Kidney epithelial cell (primary cell): ENCODE results near the gene HAUS7. TPM values are rescaled to one million over a fixed set of nuclear protein-coding genes. Genes with fewer than 3 reads are reported as not detected.

ENCODE experiments used
- DNase-seq: peaks from one replicate; pipeline ENCODE4 v3.0.0-alpha.2; 2010; ENCODE audit warnings: low read depth
- H3K27me3 ChIP-seq: 2 replicates; pipeline ENCODE4 v1.6.0; 2011; ENCODE audit warnings: low read length; ENCODE audit not compliant: control insufficient read depth, insufficient read depth
- H3K36me3 ChIP-seq: 2 replicates; pipeline ENCODE4 v1.5.1; 2011; ENCODE audit warnings: low read length; ENCODE audit not compliant: control insufficient read depth, insufficient read depth
- H3K4me3 ChIP-seq: 2 replicates; pipeline ENCODE4 v1.5.1; 2011; ENCODE audit warnings: low read depth, mild to moderate bottlenecking, control low read depth, low read length
- CTCF ChIP-seq: IDR thresholded peaks from 2 replicates; pipeline ENCODE4 v1.5.1; 2011; ENCODE audit warnings: mild to moderate bottlenecking, moderate library complexity, low read length, control low read depth, inconsistent platforms; ENCODE audit not compliant: insufficient read depth, poor library complexity, severe bottlenecking
- total RNA-seq: library from RNA; depleted of rRNA; stranded (reverse); fragments of >200 nt; gene quantifications from 2 replicates; pipeline ENCODE4 v1.2.3, GENCODE V29; 2015

Gene HAUS7
- total RNA-seq, 1 donor from 2014 or later = 25.8 TPM

- H3K27me3 ChIP-seq = no peaks in the 10 kb centered on the region
- H3K4me3 ChIP-seq = no peak within 1 kb of the TSS
- H3K36me3 ChIP-seq = no peaks in the 10 kb centered on the region
- no peak for DNase-seq
- TF ChIP-seq CTCF = no peak
These were observed 24.3 kb downstream of the HAUS7 start, which contains the start of gene TREX2 for GRCh38 chrX:153445856-153446635. Gene TREX2, minus strand, starts transcription at chrX:153446056. Its CDS starts 626 bp downstream, at chrX:153445430.

- no peak for TF ChIP-seq CTCF
- Histone ChIP-seq H3K4me3 (no peak overlapping the region), H3K36me3 (no peaks in the 10 kb centered on the region), H3K27me3 (no peaks in the 10 kb centered on the region)
- no peak for DNase-seq
These were observed 25.1 kb downstream of the HAUS7 start for GRCh38 chrX:153445106-153445855.

- DNase-seq = no peak
- TF ChIP-seq CTCF = no peak
- Histone ChIP-seq H3K27me3 (no peaks in the 10 kb centered on the region), H3K36me3 (no peaks in the 10 kb centered on the region), H3K4me3 (no peak overlapping the region)
These were observed 25.9 kb downstream of the HAUS7 start for GRCh38 chrX:153444333-153445011.

GRCh38 chrX:153443476-153444332 is 26.7 kb downstream of the HAUS7 start:
- no peak for DNase-seq
- no peaks in the 10 kb centered on the region for H3K36me3 ChIP-seq
- H3K4me3 ChIP-seq = no peak overlapping the region
- TF ChIP-seq CTCF = no peak
- H3K27me3 ChIP-seq = no peaks in the 10 kb centered on the region

- no peak for TF ChIP-seq CTCF
- no peak for DNase-seq
- Histone ChIP-seq H3K4me3 (no peak overlapping the region), H3K27me3 (no peaks in the 10 kb centered on the region), H3K36me3 (no peaks in the 10 kb centered on the region)
These were observed 27.9 kb downstream of the HAUS7 start for GRCh38 chrX:153442463-153442862.
